H4 (cell line): ENCODE measurements around the gene SRGAP2. TPM values are rescaled to one million over a fixed set of nuclear protein-coding genes. Genes with fewer than 3 reads are reported as not detected.
"Not testable (repeated sequence)": the region's sequence is repeated elsewhere in the genome, so short reads cannot be mapped to it uniquely, and the experiment has no call there.

Experiments used
- DNase-seq: peaks from one replicate; pipeline ENCODE4 v3.0.0-alpha.2; 2015; ENCODE audit warnings: low spot score
- total RNA-seq: library from RNA; depleted of rRNA; stranded (reverse); fragments of >200 nt; shearing (Covaris generic); gene quantifications from 2 replicates; pipeline ENCODE4 v1.2.3, GENCODE V29; 2014; rRNA removed

SRGAP2 gene
- total RNA-seq, 1 experiment from 2014 or later = 28.5 TPM

- not testable (repeated sequence) for DNase-seq
Measured at GRCh38 chr1:206250953-206251681, 47.8 kb downstream of the SRGAP2 start.

- peak; percentile 3 for DNase-seq
Measured at GRCh38 chr1:206252680-206253335, 49.5 kb downstream of the SRGAP2 start.

Other genes with a start within 250 kb of the SRGAP2 start
- 1.9 and 3.8 TPM in 2 replicates for gene RAB7B, start 200.1 kb upstream of the SRGAP2 start, total RNA-seq
- gene CTSE, start 179.6 kb upstream of the SRGAP2 start, total RNA-seq = not detected in 2 replicates
- not detected in 2 replicates for gene RHEX, start 150.4 kb upstream of the SRGAP2 start, total RNA-seq
- gene AVPR1B, start 86.2 kb upstream of the SRGAP2 start, total RNA-seq = not detected in 2 replicates
- gene FAM72A, start 702 bp upstream of the SRGAP2 start, total RNA-seq = 4.5 and 7.2 TPM in 2 replicates